Tibial nerve (tissue), 3 donors: ENCODE results near the gene AP2S1.

Source experiments
- CTCF ChIP-seq, 5 experiments: fragments of 200-600 bp in 3 of 5; fragments of 450-650 bp in 2 of 5; sonication (generic) in 3 of 5; IDR thresholded peaks; one replicate each; pipeline ENCODE4 v1.5.1; 2016 to 2019; ENCODE audit warnings: antibody characterized with exemption in 5 of 5, mild to moderate bottlenecking in 3 of 5, moderate library complexity in 2 of 5
- POLR2A ChIP-seq, 2 donors: fragments of 450-650 bp; IDR thresholded peaks; one replicate each; pipeline ENCODE4 v1.6.1; 2017; ENCODE audit warnings: antibody characterized with exemption in 2 of 2, mild to moderate bottlenecking in 2 of 2, moderate library complexity in 2 of 2

DNA sequence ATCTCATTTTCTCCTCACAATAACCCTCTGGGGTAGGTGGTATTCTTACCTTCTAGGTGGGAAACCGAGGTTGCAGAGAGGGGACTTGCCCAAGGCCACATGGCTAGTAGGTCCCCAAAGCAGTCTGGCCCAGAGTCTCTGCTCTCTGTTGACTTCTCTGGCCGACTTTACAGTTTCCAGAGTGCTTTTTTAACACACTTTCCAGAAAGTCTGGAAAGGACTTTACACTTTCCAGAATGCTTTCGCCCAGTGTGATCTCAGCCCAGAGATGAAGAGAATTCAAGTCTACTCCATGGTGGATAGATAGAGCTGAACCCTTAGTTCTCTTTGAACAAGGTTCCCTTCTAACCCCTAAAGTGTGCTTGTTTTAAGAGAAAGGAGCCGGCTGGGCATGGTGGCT is 22.3 kb upstream of the AP2S1 start:
- TF ChIP-seq CTCF (IDR thresholded peaks at IDR 0.05) (no peak), POLR2A (IDR thresholded peaks at IDR 0.05) (no peak)
